Testis (tissue), 3 donors: ENCODE data around the gene OXCT1. TPM values are rescaled to one million over a fixed set of nuclear protein-coding genes. Genes with fewer than 3 reads are reported as not detected.

Experiments used
- DNase-seq: peaks from one replicate; pipeline ENCODE4 v3.0.0-alpha.2; 2019
- H3K27ac ChIP-seq, 2 donors: fragments of 200-600 bp; sonication (generic); one replicate each; pipeline ENCODE4 v1.5.1; 2019
- H3K27me3 ChIP-seq: fragments of 200-600 bp; sonication (generic); one replicate; pipeline ENCODE4 v1.5.1; 2019
- H3K36me3 ChIP-seq: fragments of 200-600 bp; sonication (generic); one replicate; pipeline ENCODE4 v1.5.1; 2017; ENCODE audit warnings: low read depth; ENCODE audit errors: missing control alignments
- H3K4me1 ChIP-seq: fragments of 200-600 bp; sonication (generic); one replicate; pipeline ENCODE4 v1.5.1; 2019
- H3K4me3 ChIP-seq, 2 donors: fragments of 200-600 bp; sonication (generic); one replicate each; pipeline ENCODE4 v1.5.1; 2017 to 2019
- H3K9me3 ChIP-seq: fragments of 200-600 bp; sonication (generic); one replicate; pipeline ENCODE4 v1.5.1; 2017
- POLR2A ChIP-seq: fragments of 450-650 bp; IDR thresholded peaks from one replicate; pipeline ENCODE4 v1.6.1; 2017; ENCODE audit warnings: antibody characterized with exemption, mild to moderate bottlenecking, moderate library complexity
- WGBS, 2 donors: methylation state at CpG; one replicate each; pipeline ENCODE4 v1.1.5; 2018; 5-methylcytosine and 5-hydroxymethylcytosine counted together
- intact Hi-C: fragments of 100-400 bp; cut with DNase I; formaldehyde crosslinking; loops from one replicate; pipeline ENCODE4 v1.15.1; 2023; ENCODE audit warnings: low total_unique reads
- polyA plus RNA-seq: library from polyadenylated mRNA; stranded (reverse); fragments of 350-450 nt; fragmentation: Illumina TruSeq; extraction: RNeasy Lipid Tissue Mini Kit (QIAGEN cat#74804); gene quantifications from one replicate; pipeline ENCODE4 v1.2.3, GENCODE V29; 2014; ENCODE audit warnings: low read depth, low replicate concordance; ENCODE audit not compliant: insufficient read depth
- total RNA-seq, 2 donors: library from RNA; depleted of rRNA; stranded (reverse); fragments of >200 nt; gene quantifications; one replicate each; pipeline ENCODE4 v1.2.3, GENCODE V29; 2016
- TF ChIP-seq, protein P1 (sequence below), 3 experiments: fragments of 450-650 bp in 2 of 3; fragments of 200-600 bp in 1 of 3; sonication (generic) in 1 of 3; IDR thresholded peaks; one replicate each; pipeline ENCODE4 v1.5.1; 2016 to 2019; ENCODE audit warnings: antibody characterized with exemption in 3 of 3, mild to moderate bottlenecking in 2 of 3, moderate library complexity in 1 of 3

Gene OXCT1
- total and polyA plus RNA-seq, 3 donors from 2014 or later, result 11.7 to 22.7 (median 16.5) TPM

DNA sequence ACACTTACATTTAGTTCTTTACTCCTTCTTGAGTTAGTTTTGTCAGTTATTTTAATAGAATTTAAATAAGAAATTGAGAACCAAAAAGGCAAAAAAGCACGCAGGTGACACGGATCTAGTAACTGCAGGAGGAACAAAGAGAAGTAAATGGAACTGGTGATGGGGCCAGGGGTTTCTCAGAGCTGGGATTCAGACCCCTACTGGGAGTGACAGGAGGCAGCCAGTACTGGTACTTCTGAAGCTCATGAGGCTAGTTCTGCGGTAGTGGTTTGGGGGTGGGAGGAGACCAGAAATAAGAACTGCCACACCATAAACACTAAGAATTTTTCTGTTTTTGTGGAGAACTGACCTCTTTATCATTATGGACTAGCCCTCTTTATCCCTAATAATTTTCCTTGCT is 48.2 kb downstream of the OXCT1 start:
- Histone ChIP-seq H3K27ac (no peak overlapping the region), H3K36me3 (no peaks in the 10 kb centered on the region), H3K9me3 (no peaks in the 10 kb centered on the region), H3K27me3 (no peaks in the 10 kb centered on the region), H3K4me1 (no peaks in the 10 kb centered on the region), H3K4me3 (no peak overlapping the region)
- intact Hi-C loops, result no loop called here
- TF ChIP-seq POLR2A, result no peak
- TF ChIP-seq, protein P1, sequence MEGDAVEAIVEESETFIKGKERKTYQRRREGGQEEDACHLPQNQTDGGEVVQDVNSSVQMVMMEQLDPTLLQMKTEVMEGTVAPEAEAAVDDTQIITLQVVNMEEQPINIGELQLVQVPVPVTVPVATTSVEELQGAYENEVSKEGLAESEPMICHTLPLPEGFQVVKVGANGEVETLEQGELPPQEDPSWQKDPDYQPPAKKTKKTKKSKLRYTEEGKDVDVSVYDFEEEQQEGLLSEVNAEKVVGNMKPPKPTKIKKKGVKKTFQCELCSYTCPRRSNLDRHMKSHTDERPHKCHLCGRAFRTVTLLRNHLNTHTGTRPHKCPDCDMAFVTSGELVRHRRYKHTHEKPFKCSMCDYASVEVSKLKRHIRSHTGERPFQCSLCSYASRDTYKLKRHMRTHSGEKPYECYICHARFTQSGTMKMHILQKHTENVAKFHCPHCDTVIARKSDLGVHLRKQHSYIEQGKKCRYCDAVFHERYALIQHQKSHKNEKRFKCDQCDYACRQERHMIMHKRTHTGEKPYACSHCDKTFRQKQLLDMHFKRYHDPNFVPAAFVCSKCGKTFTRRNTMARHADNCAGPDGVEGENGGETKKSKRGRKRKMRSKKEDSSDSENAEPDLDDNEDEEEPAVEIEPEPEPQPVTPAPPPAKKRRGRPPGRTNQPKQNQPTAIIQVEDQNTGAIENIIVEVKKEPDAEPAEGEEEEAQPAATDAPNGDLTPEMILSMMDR (IDR thresholded peaks at IDR 0.05), result no peak
- 86 to 97% methylated on average over 3 of the region's 3 CpGs for WGBS, 2 donors
- DNase-seq, result no peak

DNA sequence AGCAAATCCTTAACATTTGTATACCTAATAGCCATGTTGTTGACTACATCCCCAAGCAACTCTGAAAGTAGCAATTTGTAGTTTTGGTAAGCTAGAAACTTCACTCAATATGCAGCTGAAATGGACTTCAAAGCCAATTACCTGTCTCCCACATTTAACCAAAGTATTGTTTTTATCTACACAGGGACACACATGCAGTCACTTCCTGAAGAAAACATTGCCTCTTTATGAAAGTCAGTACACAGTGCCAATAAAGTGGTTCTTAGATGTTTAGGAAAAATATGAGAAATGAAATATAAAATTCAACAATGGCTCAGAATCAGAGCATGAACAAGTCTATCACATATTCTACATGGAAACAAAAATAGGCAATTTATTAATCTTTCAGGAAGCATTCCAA is 49.2 kb downstream of the OXCT1 start:
- no peak for TF ChIP-seq POLR2A
- TF ChIP-seq, protein P1 (IDR thresholded peaks at IDR 0.05), result no peak
- Histone ChIP-seq H3K9me3 (no peaks in the 10 kb centered on the region), H3K4me3 (no peak overlapping the region), H3K36me3 (no peaks in the 10 kb centered on the region), H3K27me3 (no peaks in the 10 kb centered on the region), H3K27ac (no peak overlapping the region), H3K4me1 (no peaks in the 10 kb centered on the region)
- no peak for DNase-seq
- intact Hi-C loops, result no loop called here

DNA sequence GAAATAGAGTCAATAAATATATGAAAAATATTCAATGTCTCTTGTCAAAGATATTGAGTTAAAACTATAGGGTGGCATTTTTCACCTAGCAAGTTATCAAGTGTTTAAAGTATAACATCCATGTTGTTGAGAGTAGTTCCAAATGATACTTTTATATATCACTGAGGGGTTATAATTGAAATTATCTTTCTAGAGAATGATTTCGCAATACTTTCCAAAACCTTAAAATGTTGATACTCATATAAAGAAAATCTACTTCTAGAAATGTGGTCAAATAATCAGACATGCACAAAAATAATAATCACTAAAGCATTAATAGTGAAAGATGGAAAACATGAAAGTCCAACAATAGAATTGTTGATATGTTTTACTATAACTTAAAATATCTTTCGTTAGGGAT is 50.1 kb downstream of the OXCT1 start:
- intact Hi-C loops, result no loop called here
- Histone ChIP-seq H3K27ac (no peak overlapping the region), H3K27me3 (no peaks in the 10 kb centered on the region), H3K4me1 (no peaks in the 10 kb centered on the region), H3K9me3 (no peaks in the 10 kb centered on the region), H3K36me3 (no peaks in the 10 kb centered on the region), H3K4me3 (no peak overlapping the region)
- TF ChIP-seq, protein P1 (IDR thresholded peaks at IDR 0.05), result no peak
- TF ChIP-seq POLR2A, result no peak
- no peak for DNase-seq
- 92 to 97% methylated on average over 2 of the region's 2 CpGs for WGBS, 2 donors

DNA sequence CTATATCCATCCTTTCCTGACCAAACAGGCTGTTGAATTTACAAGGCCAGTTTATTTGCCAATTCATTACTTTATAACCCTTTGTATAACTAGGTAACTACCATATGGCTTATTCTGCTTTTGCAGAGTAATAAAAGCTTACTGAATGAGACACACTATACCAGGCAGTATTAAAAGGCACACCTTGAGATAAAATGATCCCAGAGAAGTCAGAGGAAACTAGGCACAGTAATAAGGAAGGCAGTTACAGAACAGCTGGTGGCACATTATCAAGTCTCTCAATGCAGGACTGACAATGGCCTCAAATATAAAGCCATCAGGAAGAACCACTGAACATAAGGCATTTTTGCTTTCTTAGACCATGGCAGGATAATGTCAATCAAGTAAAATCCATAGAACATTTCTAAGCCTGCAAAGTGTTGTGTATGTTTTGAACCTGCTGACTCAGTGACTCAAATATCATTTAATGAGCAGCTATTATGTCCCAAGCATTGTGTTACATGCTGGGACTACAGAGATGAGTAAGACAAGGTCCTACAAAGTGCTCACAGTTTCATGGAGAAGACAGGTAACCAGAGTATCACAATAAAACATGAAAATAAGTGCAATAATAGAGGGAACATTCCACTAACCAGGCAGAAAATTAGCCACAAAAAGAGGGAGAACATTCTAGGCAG is 52.5 kb downstream of the OXCT1 start:
- DNase-seq, result no peak
- intact Hi-C loops, result no loop called here
- H3K4me1 ChIP-seq, result no peaks in the 10 kb centered on the region

More for the DNA sequence above, 52.5 kb downstream of the OXCT1 start:
- no peak overlapping the region for H3K27ac ChIP-seq
- no peak overlapping the region for H3K4me3 ChIP-seq
- no peaks in the 10 kb centered on the region for H3K27me3 ChIP-seq
- no peaks in the 10 kb centered on the region for H3K36me3 ChIP-seq
- H3K9me3 ChIP-seq, result no peaks in the 10 kb centered on the region
- no peak for TF ChIP-seq POLR2A
- TF ChIP-seq, protein P1 (IDR thresholded peaks at IDR 0.05), result no peak
